Neural crest cell (in vitro differentiated cells): Measurements from ENCODE around the gene SLC37A1. TPM values are rescaled to one million over a fixed set of nuclear protein-coding genes. Genes with fewer than 3 reads are reported as not detected.
"Not testable (repeated sequence)": the region's sequence is repeated elsewhere in the genome, so short reads cannot be mapped to it uniquely, and the experiment has no call there.

ENCODE experiments used
- DNase-seq: peaks from one replicate; pipeline ENCODE4 v3.0.0; 2021; ENCODE audit warnings: low read depth, mixed read lengths, low spot score
- H3K27ac Mint-ChIP-seq: one replicate; pipeline ENCODE4 v1.8.0; 2021; ENCODE audit warnings: mild to moderate bottlenecking, mixed read lengths; ENCODE audit not compliant: unreplicated experiment
- H3K27me3 Mint-ChIP-seq: 2 replicates; pipeline ENCODE4 v1.8.0; 2021; ENCODE audit warnings: low read depth, mild to moderate bottlenecking, mixed read lengths
- H3K36me3 Mint-ChIP-seq: 2 replicates; pipeline ENCODE4 v1.8.0; 2021; ENCODE audit warnings: low read depth, mild to moderate bottlenecking, mixed read lengths
- H3K4me1 Mint-ChIP-seq: 2 replicates; pipeline ENCODE4 v1.8.0; 2021; ENCODE audit warnings: mixed read lengths
- H3K4me3 Mint-ChIP-seq: one replicate; pipeline ENCODE4 v1.8.0; 2021; ENCODE audit warnings: mild to moderate bottlenecking, mixed read lengths
- H3K9me3 Mint-ChIP-seq: 2 replicates; pipeline ENCODE4 v1.8.0; 2021; ENCODE audit warnings: mixed read lengths
- CTCF ChIP-seq: fragments of 200-600 bp; sonication (generic); conservative IDR thresholded peaks from 2 replicates; pipeline ENCODE4 v1.5.0; 2021; ENCODE audit warnings: antibody characterized with exemption, mild to moderate bottlenecking
- total RNA-seq: library from RNA; stranded (reverse); gene quantifications from 2 replicates; pipeline ENCODE4 v1.2.1, GENCODE V29; 2021

SLC37A1 gene
- total RNA-seq, 1 donor from 2014 or later: 9.1 TPM

DNA sequence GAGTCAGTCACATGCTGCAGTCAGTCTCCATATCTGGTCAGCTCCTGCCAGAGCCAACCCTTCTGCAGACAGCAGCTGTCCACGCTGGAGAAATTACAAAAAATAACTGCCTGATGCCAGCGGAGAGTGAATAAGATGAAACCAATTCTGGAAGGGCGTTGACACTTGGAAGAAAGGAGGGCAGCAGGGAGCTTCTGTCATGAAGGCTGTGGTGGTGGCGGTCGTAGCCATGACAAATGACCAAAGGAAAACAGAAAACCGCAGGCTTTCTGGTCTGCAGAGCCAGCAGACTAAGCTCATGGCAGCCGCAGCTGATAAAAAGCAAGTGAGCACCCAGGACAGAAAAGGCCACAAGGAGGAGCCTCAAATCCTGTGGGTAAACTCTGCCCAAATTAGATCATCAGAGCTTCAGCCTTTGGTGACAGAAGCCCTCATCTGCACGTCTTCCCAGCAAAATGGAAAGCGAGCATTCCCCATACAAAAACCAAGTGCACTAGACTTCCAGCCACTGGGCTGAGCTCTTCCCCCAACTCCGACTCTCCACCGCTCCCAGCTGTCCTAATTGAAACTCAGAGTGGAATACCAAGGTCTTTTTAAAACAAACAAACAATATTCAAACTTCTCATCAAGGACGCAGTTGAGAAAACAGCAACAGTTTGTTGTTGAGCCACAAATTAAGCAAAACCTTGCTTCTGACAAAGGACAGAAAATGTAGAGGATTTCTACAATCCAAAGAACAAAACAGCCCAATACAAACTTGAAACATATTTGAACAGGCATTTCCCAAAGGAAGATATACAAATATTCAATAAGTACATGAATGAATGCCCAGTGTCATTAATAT lies 46.3 kb upstream of the SLC37A1 start:
- H3K4me3 Mint-ChIP-seq: no peak overlapping the region
- no peak for DNase-seq
- H3K27ac Mint-ChIP-seq: no peak overlapping the region

GRCh38 chr21:42468491-42469131 lies 45.0 kb upstream of the SLC37A1 start:
- no peaks in the 10 kb centered on the region for H3K9me3 Mint-ChIP-seq

More for the DNA sequence above, 46.3 kb upstream of the SLC37A1 start:
- TF ChIP-seq CTCF: no peak
- Mint-ChIP-seq H3K9me3 (no peaks in the 10 kb centered on the region), H3K27me3 (no peaks in the 10 kb centered on the region), H3K36me3 (no peaks in the 10 kb centered on the region), H3K4me1 (peaks cover 18% of the 10 kb centered on the region)

GRCh38 chr21:42469272-42469671 lies 44.4 kb upstream of the SLC37A1 start:
- TF ChIP-seq CTCF: no peak
- Mint-ChIP-seq H3K4me3 (no peak overlapping the region), H3K36me3 (no peaks in the 10 kb centered on the region), H3K27ac (no peak overlapping the region), H3K9me3 (no peaks in the 10 kb centered on the region), H3K4me1 (peaks cover 17% of the 10 kb centered on the region), H3K27me3 (no peaks in the 10 kb centered on the region)
- no peak for DNase-seq

More at GRCh38 chr21:42468491-42469131, 45.0 kb upstream of the SLC37A1 start:
- Mint-ChIP-seq H3K27ac (no peak overlapping the region), H3K27me3 (no peaks in the 10 kb centered on the region), H3K4me1 (peaks cover 15% of the 10 kb centered on the region), H3K36me3 (no peaks in the 10 kb centered on the region), H3K4me3 (no peak overlapping the region)
- DNase-seq: no peak
- no peak for TF ChIP-seq CTCF

DNA sequence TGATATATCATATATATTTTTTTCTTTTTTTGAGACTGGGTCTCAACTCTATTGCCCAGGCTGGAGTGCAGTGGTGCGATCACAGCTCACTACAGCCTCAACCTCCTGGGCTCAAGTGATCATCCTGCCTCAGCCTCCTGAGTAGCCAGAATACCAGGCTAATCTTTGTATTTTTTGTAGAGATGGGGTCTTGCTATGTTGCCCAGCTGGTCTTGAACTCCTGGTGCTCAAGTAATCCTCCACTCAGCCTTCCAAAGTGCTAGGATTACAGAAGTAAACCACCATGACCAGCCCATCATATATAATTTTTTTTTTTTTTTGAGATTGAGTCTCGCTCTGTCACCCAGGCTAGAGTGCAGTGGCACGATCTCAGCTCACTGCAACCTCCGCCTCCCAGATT lies 43.9 kb upstream of the SLC37A1 start:
- H3K4me3 Mint-ChIP-seq, H3K27me3 Mint-ChIP-seq, H3K9me3 Mint-ChIP-seq, H3K27ac Mint-ChIP-seq, DNase-seq, H3K36me3 Mint-ChIP-seq: not testable (repeated sequence)
- peaks cover 21% of the 10 kb centered on the region for H3K4me1 Mint-ChIP-seq

- Mint-ChIP-seq H3K27me3 (no peaks in the 10 kb centered on the region), H3K4me1 (peaks cover 21% of the 10 kb centered on the region), H3K36me3 (no peaks in the 10 kb centered on the region), H3K9me3 (no peaks in the 10 kb centered on the region), H3K27ac (no peak overlapping the region), H3K4me3 (no peak overlapping the region)
- TF ChIP-seq CTCF: no peak
- DNase-seq: no peak
Measured at GRCh38 chr21:42471206-42471605, 42.4 kb upstream of the SLC37A1 start.
